ENCODE measurements around the gene UHRF1.
"Not testable (repeated sequence)": the region's sequence is repeated elsewhere in the genome, so short reads cannot be mapped to it uniquely, and the experiment has no call there.

The UHRF1 gene

GRCh38 chr19:4938461-4938860 is 29.2 kb downstream of the UHRF1 start:
- DNase-seq, result not testable (repeated sequence)

- DNase-seq, result no peak
These were observed 30.2 kb downstream of the UHRF1 start for GRCh38 chr19:4939466-4939865.

- DNase-seq, result not testable (repeated sequence)
These were observed 32.4 kb downstream of the UHRF1 start for GRCh38 chr19:4941638-4942169.

- DNase-seq, result not testable (repeated sequence)
These were observed 41.3 kb downstream of the UHRF1 start for GRCh38 chr19:4950650-4951049.

GRCh38 chr19:4951656-4952055 is 42.4 kb downstream of the UHRF1 start:
- DNase-seq, result no peak

GRCh38 chr19:4952945-4953344 is 43.6 kb downstream of the UHRF1 start:
- DNase-seq, result no peak

- DNase-seq, result not testable (repeated sequence)
These were observed 45.2 kb downstream of the UHRF1 start for GRCh38 chr19:4954320-4955149.

GRCh38 chr19:4955274-4955673 is 46.0 kb downstream of the UHRF1 start:
- DNase-seq, result no peak

GRCh38 chr19:4957981-4958380 is 48.7 kb downstream of the UHRF1 start:
- no peak for DNase-seq

GRCh38 chr19:4962085-4962619 is 52.9 kb downstream of the UHRF1 start:
- no peak for DNase-seq

- DNase-seq, result no peak
These were observed 55.8 kb downstream of the UHRF1 start for GRCh38 chr19:4965061-4965460.

GRCh38 chr19:4966591-4966990 is 57.3 kb downstream of the UHRF1 start:
- no peak for DNase-seq

- DNase-seq, result no peak
These were observed 58.6 kb downstream of the UHRF1 start for GRCh38 chr19:4967738-4968461.

GRCh38 chr19:4968462-4969291 is 59.4 kb downstream of the UHRF1 start, which contains the start of gene KDM4B:
TSS of gene KDM4B (plus strand) at chr19:4969113. CDS start at chr19:5032891, 63,778 bp downstream.
- DNase-seq, result peak; percentile 99

GRCh38 chr19:4969292-4969771 is 60.0 kb downstream of the UHRF1 start:
- no peak for DNase-seq

GRCh38 chr19:4969772-4970531 is 60.7 kb downstream of the UHRF1 start:
- DNase-seq, result no peak

- no peak for DNase-seq
These were observed 61.5 kb downstream of the UHRF1 start for GRCh38 chr19:4970558-4971423.

- no peak for DNase-seq
These were observed 62.1 kb downstream of the UHRF1 start for GRCh38 chr19:4971424-4971793.

GRCh38 chr19:4971816-4972495 is 62.7 kb downstream of the UHRF1 start:
- DNase-seq, result no peak

Data from NK-92 treated with Interleukin-12 subunit alpha and Interleukin-12 subunit beta, amount 100 ng/mL, for 24 hours (cell line).